ENCODE results near the gene SUCLG2. TPM values are rescaled to one million over a fixed set of nuclear protein-coding genes. Genes with fewer than 3 reads are reported as not detected.

Gene SUCLG2
- total and polyA plus RNA-seq, 2 of the 4 experiments (the other 2 are of a cell fraction): 26.8 to 34.6 TPM

GRCh38 chr3:67678665-67679064 is 24.3 kb upstream of the SUCLG2 start:
- Histone ChIP-seq H3K79me1 (ENCODE audit: low read depth in 1 of 2, low read length in 2 of 2) (no peaks in the 10 kb centered on the region), H3K27ac (ENCODE audit: insufficient read depth, low read length) (no peak overlapping the region), H2BK20ac (ENCODE audit: low read depth, low read length) (no peak overlapping the region), H3K4me1 (ENCODE audit: control insufficient read depth, insufficient read depth, low read length) (no peaks in the 10 kb centered on the region), H3K4ac (ENCODE audit: low read depth, low read length) (no peak overlapping the region), H3K18ac (ENCODE audit: low read depth, low read length) (no peak overlapping the region), H3K14ac (replicated peaks; ENCODE audit: low read depth, low read length) (no peak overlapping the region), H3K4me2 (ENCODE audit: low read depth, low read length) (no peak overlapping the region), H3K9ac (ENCODE audit: low read depth, low read length) (no peak overlapping the region), H2BK15ac (ENCODE audit: low read depth, low read length) (no peak overlapping the region), H3K4me3 (ENCODE audit: insufficient read depth, low read depth, low read length) (no peak overlapping the region), H4K20me1 (ENCODE audit: insufficient read depth, low read length) (no peaks in the 10 kb centered on the region), H3K9me3 (ENCODE audit: control insufficient read depth, insufficient read depth, low read length) (no peaks in the 10 kb centered on the region; the same call in 1 of the 2 replicates), H2BK5ac (ENCODE audit: low read depth, low read length, poor library complexity, severe bottlenecking) (no peak overlapping the region), H3K27me3 (ENCODE audit: control insufficient read depth, insufficient read depth, low read length) (no peaks in the 10 kb centered on the region), H4K8ac (ENCODE audit: low read depth in 2 of 2, low read length in 2 of 2) (no peak overlapping the region), H4K91ac (ENCODE audit: insufficient read depth, low read depth, low read length) (no peak overlapping the region), H4K5ac (ENCODE audit: low read depth, low read length) (no peak overlapping the region), H2AK5ac (ENCODE audit: low read depth, low read length) (no peak overlapping the region), H2AFZ (replicated peaks; ENCODE audit: low read length, poor library complexity) (no peak overlapping the region), H3K9me1 (ENCODE audit: insufficient read depth, low read length) (no peaks in the 10 kb centered on the region), H3K36me3 (ENCODE audit: control insufficient read depth, insufficient read depth, low read length) (no peaks in the 10 kb centered on the region), H2AK9ac (replicated peaks; ENCODE audit: low read depth, low read length, poor library complexity) (no peak overlapping the region), H3K23ac (ENCODE audit: low read depth, low read length) (no peak overlapping the region), H2BK120ac (ENCODE audit: low read depth, low read length) (no peak overlapping the region), H3K56ac (ENCODE audit: extremely low read depth, insufficient read depth, low read length) (no peak overlapping the region)
- ChIA-PET CTCF (no interaction called here), POLR2A (ENCODE audit: unreplicated experiment) (no interaction called here)
- dilution Hi-C loops (cut with HindIII; ENCODE audit: low sequenced_read_pairs, unreplicated experiment) (no loop called here), in situ Hi-C loops (cut with MboI; ENCODE audit: low sequenced_read_pairs) (no loop called here), intact Hi-C loops (cut with micrococcal nuclease) (no loop called here)
- no peak for ATAC-seq (ENCODE audit: low read depth)
- BruUV-seq (replicated peaks): no TSS peak
- DNase-seq: no peak
- TF ChIP-seq, protein P1, sequence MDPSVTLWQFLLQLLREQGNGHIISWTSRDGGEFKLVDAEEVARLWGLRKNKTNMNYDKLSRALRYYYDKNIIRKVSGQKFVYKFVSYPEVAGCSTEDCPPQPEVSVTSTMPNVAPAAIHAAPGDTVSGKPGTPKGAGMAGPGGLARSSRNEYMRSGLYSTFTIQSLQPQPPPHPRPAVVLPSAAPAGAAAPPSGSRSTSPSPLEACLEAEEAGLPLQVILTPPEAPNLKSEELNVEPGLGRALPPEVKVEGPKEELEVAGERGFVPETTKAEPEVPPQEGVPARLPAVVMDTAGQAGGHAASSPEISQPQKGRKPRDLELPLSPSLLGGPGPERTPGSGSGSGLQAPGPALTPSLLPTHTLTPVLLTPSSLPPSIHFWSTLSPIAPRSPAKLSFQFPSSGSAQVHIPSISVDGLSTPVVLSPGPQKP (IDR thresholded peaks at IDR 0.05; ENCODE audit: borderline replicate concordance, low read depth, low read length): no peak
- no peak for TF ChIP-seq MAZ (IDR thresholded peaks at IDR 0.05; ENCODE audit: borderline replicate concordance, low read depth, low read length)
- no peak for TF ChIP-seq RAD21 (IDR thresholded peaks at IDR 0.05; ENCODE audit: low read length)
- TF ChIP-seq NFE2L2 (IDR thresholded peaks at IDR 0.05; ENCODE audit: low read depth, low read length): no peak
- TF ChIP-seq CHD1 (IDR thresholded peaks at IDR 0.05; ENCODE audit: low read depth, low read length): no peak

Data from IMR-90 (cell line).